GM18519 (cell line): ENCODE measurements around the gene GREM1.

Source experiments
- ATAC-seq: cut with Tn5 transposase; IDR thresholded peaks from one replicate; pipeline ENCODE4 v1.9.1; 2021; ENCODE audit warnings: mild to moderate bottlenecking, moderate library complexity; ENCODE audit not compliant: unreplicated experiment, low FRiP score

GREM1 gene

DNA sequence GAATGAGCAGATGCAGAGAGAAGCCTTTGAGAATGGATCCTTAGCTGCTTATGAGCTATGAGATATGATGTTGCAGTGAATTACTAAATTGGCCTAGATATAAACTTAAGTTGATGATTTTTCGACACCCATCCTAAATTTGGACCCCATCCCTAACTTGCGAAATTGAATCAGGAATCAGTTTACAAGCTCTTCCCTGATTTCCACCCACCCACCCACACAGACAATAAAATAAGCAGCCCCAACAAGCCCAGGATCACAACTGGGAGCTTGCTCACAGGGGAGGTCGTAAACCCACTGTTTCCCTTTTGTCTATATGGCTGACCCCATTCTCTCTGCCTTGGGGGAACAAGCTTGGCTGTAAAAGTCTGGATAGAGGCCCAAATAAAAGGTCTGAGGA is 57.3 kb downstream of the GREM1 start:
- ATAC-seq, result no peak

GRCh38 chr15:32778391-32779176 is 60.8 kb downstream of the GREM1 start:
- no peak for ATAC-seq

- no peak for ATAC-seq
Measured at GRCh38 chr15:32781781-32782180, 64.0 kb downstream of the GREM1 start.

DNA sequence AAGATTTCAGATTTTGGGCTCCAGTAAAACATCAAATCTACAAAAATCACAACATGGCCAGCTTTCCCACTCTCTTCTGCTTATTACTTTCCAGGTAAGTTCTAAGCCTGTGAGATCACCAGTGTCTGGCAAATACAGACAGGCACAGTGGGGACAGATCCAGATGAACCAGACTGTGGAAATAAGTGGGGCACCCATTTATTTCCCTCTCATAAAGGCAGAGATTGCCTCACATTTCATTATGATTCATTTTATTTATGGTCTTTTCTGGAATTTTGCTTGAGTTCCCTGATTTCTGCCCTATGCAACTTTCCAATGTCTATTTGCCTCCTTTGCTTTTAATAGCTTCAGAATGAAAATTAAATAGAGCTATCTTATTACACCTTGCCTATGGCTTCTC is 66.8 kb downstream of the GREM1 start:
- ATAC-seq, result no peak

GRCh38 chr15:32786906-32787305 is 69.1 kb downstream of the GREM1 start:
- no peak for ATAC-seq

DNA sequence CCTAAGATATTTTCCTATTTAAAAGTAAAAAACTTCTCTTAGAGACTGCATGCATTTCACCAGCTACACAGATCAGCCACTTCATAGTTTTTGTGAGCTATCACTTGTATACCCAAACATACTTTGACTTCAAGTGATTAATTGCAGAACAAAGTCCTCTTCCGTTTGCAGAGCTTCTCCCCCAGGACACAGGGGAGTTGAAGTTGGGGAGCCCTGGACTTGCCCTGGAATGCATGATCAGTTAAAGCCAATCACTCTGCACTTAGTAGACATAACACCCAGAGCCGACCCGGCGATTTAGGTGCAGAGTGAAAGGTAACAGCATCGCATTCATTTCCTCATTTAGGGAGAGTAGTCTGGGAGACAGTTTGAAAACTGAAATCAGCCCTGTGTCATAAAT is 70.1 kb downstream of the GREM1 start:
- ATAC-seq, result no peak

- no peak for ATAC-seq
Measured at GRCh38 chr15:32790352-32790999, 72.7 kb downstream of the GREM1 start.

GRCh38 chr15:32792436-32792835 is 74.6 kb downstream of the GREM1 start:
- no peak for ATAC-seq
